AG04449 (cell line): ENCODE results near the gene COMTD1.
"Not testable (repeated sequence)": the region's sequence is repeated elsewhere in the genome, so short reads cannot be mapped to it uniquely, and the experiment has no call there.

Experiments
- CTCF ChIA-PET: fragments of 350-600 bp; formaldehyde crosslinking; extraction: SDS; loops from one replicate; lab custom pipeline; 2021; ENCODE audit warnings: antibody characterized with exemption; lab: Yijun Ruan, JAX
- POLR2A ChIA-PET: fragments of 400-600, 350-600 bp; formaldehyde crosslinking; extraction: SDS; loops from one replicate; lab custom pipeline; 2020; ENCODE audit warnings: antibody characterized with exemption, inconsistent platforms; lab: Yijun Ruan, JAX
- DNase-seq: peaks from one replicate; pipeline ENCODE4 v3.0.0-alpha.2; 2010; ENCODE audit warnings: low read depth, low spot score
- H3K4me3 ChIP-seq: 2 replicates; pipeline ENCODE4 v1.5.1; 2011; ENCODE audit warnings: low read depth, mild to moderate bottlenecking, control low read depth, low read length
- TF ChIP-seq, protein P1 (sequence below): IDR thresholded peaks from one replicate; pipeline ENCODE4 v1.5.1; 2011; ENCODE audit warnings: mild to moderate bottlenecking, moderate library complexity, low read length, control low read depth, inconsistent platforms; ENCODE audit not compliant: insufficient read depth; ENCODE audit errors: missing control alignments

Gene COMTD1

GRCh38 chr10:75203724-75204123, 32.0 kb downstream of the COMTD1 start:
- DNase-seq = no peak
- POLR2A ChIA-PET = no interaction called here
- no peak overlapping the region for H3K4me3 ChIP-seq
- TF ChIP-seq, protein P1, sequence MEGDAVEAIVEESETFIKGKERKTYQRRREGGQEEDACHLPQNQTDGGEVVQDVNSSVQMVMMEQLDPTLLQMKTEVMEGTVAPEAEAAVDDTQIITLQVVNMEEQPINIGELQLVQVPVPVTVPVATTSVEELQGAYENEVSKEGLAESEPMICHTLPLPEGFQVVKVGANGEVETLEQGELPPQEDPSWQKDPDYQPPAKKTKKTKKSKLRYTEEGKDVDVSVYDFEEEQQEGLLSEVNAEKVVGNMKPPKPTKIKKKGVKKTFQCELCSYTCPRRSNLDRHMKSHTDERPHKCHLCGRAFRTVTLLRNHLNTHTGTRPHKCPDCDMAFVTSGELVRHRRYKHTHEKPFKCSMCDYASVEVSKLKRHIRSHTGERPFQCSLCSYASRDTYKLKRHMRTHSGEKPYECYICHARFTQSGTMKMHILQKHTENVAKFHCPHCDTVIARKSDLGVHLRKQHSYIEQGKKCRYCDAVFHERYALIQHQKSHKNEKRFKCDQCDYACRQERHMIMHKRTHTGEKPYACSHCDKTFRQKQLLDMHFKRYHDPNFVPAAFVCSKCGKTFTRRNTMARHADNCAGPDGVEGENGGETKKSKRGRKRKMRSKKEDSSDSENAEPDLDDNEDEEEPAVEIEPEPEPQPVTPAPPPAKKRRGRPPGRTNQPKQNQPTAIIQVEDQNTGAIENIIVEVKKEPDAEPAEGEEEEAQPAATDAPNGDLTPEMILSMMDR = no peak
- CTCF ChIA-PET = interaction anchor here (3.0 to 5.7 kb wide), 3 partner anchors 16 to 32 kb away, joined by 8 to 26 read pairs (median 23); partner anchors contain the start of gene COMTD1

DNA sequence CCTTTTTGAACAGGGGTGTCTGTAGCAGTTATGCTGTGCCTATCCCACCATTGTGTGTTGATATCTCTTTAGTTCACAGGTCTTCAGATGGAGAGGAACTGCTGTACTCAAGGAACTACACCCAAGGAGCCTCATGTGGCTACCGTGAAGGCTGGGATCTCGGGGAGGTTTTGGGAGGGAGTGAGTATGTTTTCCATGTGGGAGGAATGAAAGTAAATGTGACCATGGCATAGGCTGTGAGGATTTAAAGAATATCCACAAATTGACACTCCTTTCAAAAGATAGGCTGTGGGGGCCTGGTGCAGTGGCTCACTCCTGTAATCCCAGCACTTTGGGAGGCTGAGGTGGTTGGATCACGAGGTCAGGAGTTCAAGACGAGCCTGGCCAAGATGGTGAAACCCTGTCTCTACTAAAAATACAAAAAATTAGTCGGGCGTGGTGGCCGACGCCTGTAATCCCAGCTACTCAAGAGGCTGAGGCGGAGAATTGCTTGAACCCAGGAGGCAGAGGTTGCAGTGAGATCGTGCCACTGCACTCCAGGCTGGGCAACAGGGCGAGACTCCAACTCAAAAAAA, 32.6 kb downstream of the COMTD1 start:
- CTCF ChIA-PET = interaction anchor here (3.0 to 5.7 kb wide), 3 partner anchors 16 to 33 kb away, joined by 8 to 26 read pairs (median 23); partner anchors contain the start of gene COMTD1
- POLR2A ChIA-PET, DNase-seq, H3K4me3 ChIP-seq: not testable (repeated sequence)

- no peak overlapping the region for H3K4me3 ChIP-seq
- TF ChIP-seq, protein P1 = no peak
- ChIA-PET CTCF (interaction anchor here (3.0 to 7.0 kb wide), 3 partner anchors 14 to 33 kb away, joined by 8 to 42 read pairs (median 26); partner anchors contain the start of gene COMTD1), POLR2A (no interaction called here)
- no peak for DNase-seq
These were observed 33.3 kb downstream of the COMTD1 start for GRCh38 chr10:75202321-75203045.

GRCh38 chr10:75201793-75202307, 33.9 kb downstream of the COMTD1 start:
- DNase-seq = no peak
- POLR2A ChIA-PET = interaction anchor here (0.6 kb wide), 1 partner anchor 23 kb away, joined by 3 read pairs; no protein-coding TSS in a partner anchor
- CTCF ChIA-PET = interaction anchor here (7.0 kb wide), 1 partner anchor 14 kb away, joined by 42 read pairs; no protein-coding TSS in a partner anchor
- H3K4me3 ChIP-seq = no peak overlapping the region
- TF ChIP-seq, protein P1 = no peak

- H3K4me3 ChIP-seq, DNase-seq, POLR2A ChIA-PET: not testable (repeated sequence)
- CTCF ChIA-PET = interaction anchor here (1.2 to 7.0 kb wide), 3 partner anchors 10 to 36 kb away, joined by 3 to 42 read pairs (median 4); partner anchors contain the start of gene COMTD1
These were observed 35.8 kb downstream of the COMTD1 start for GRCh38 chr10:75199949-75200348.

- CTCF ChIA-PET = interaction anchor here (1.2 to 7.0 kb wide), 3 partner anchors 10 to 62 kb away, joined by 3 to 42 read pairs (median 3); no protein-coding TSS in a partner anchor
- H3K4me3 ChIP-seq = no peak overlapping the region
- TF ChIP-seq, protein P1 = no peak
- DNase-seq = no peak
- POLR2A ChIA-PET = no interaction called here
These were observed 37.9 kb downstream of the COMTD1 start for GRCh38 chr10:75197906-75198305.

- DNase-seq = no peak
- no peak overlapping the region for H3K4me3 ChIP-seq
- TF ChIP-seq, protein P1 = no peak
- ChIA-PET CTCF (interaction anchor here (1.2 to 7.0 kb wide), 6 partner anchors 8 to 61 kb away, joined by 3 to 42 read pairs (median 4); partner anchors contain the start of gene VDAC2), POLR2A (no interaction called here)
These were observed 38.7 kb downstream of the COMTD1 start for GRCh38 chr10:75197066-75197465.
